NCI-H2227 (cell line): ENCODE measurements around the gene ANKRD63.

Experiments
- DNase-seq: peaks from one replicate; lab custom pipeline; 2025; ENCODE audit not compliant: unreplicated experiment; lab: John Stamatoyannopoulos, UW

Gene ANKRD63

GRCh38 chr15:40313531-40314398 lies 30.9 kb upstream of the ANKRD63 start:
- DNase-seq = peak; percentile 76

GRCh38 chr15:40312370-40313158 lies 29.7 kb upstream of the ANKRD63 start:
- DNase-seq = no peak

DNA sequence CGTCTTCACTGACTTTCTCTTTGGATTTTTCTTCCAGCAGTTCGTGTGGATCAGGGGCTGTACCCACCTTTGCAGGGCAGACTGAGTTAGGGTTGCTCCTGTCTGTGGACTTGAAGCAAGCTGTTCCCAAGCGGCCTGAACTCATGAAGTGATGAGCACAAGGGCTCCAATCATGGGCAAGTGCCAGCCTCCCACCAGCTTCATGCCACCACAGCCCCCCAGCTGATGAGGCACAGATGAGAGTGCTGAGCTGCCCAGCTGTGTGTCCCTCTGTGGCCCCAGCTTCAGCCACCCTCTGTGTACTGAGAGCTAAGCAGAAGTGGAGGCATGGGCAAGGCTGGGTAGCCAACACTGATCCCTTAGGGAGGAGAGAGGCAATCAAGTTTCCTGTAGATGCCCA lies 28.1 kb upstream of the ANKRD63 start:
- DNase-seq = no peak

- peak; percentile 37 for DNase-seq
Observed at GRCh38 chr15:40310001-40310959, 27.4 kb upstream of the ANKRD63 start.

DNA sequence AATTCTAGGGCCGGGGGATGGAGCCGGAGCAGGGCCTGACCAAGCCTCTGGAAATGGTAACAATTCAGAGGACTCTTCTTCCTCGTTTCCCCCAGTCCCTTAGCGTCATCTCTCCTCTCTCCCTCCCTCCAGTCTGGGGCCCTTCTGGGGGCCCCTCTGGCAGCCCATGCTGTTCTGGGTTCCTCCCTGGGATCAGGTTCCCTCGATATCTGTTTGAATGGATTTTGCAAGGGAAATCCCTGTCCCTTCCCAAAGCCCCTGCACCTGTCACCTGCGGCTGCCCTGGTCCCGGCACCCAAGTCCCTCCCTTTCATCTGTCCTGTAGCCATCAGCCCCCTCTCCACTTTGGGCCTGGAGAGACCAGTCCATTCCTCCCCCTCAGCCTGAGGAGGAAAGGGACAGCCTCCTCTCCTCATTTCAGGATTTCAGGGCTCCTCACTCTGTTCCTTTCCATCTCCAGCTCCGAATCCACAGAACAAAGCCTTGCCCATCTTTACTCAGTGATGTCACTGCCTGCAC lies 26.5 kb upstream of the ANKRD63 start:
- no peak for DNase-seq

DNA sequence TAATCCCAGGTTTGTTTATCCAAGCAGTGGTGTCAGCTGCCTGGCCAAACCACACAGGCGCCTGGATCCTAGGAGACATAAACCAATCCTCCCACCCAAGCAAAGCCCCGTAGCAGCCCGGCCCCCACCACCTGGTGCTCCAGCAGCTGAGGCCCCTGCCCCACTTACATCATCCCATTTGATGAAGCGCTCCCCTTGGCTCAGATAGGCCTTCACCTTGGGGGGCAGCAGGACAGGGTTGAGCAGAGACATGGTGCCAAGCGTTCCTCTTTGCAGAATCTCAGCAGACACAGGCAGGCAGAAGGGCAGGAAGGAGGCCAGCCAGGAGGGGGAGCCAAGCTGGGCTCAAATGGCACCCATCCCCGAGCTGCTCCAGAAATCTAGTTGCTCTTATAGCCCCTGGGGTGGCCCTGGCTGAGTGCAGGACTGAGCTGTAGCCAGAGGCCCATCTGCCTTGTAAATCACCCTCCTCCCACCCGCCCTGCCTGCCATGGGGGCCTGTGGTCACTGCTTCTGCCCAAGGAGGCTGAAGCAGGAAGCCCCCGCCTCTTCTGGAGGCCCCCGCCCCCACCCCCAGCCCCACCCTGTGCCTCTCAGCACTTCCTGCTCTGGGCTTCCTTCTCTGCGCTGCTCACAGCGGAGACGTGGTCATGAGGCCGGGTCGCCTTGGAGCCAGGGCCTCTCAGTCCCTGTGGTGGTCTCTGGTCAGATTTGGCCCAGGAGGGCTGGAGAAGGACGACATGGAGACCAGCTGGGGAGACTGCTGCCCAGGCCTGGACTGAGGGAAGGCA lies 24.8 kb upstream of the ANKRD63 start, which contains the start of gene PLCB2:
PLCB2 (minus strand) TSS at position 515 of the 791 bp plus-strand sequence; CDS start at position 252, 263 bp downstream.
- no peak for DNase-seq

GRCh38 chr15:40306908-40307307 lies 24.0 kb upstream of the ANKRD63 start:
- no peak for DNase-seq

DNA sequence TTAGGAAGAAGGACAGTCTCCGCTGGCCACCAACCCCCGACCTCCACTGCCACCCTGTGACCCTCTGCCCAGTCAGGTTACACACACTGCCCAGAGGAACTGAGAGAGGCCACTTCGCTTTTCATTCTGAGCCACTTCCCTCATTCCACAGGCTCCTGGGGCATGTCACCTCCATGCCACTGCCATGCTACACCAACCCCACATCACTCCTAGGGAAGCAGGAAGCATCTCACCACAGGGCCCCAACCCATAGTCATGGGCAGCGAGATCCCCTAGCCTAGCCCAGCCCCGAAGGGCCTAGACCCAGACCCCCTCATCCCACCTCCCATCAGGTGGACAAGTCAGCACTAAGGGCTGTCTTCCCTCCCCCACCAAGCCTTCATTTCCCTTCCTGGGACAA lies 23.5 kb upstream of the ANKRD63 start:
- no peak for DNase-seq

GRCh38 chr15:40305281-40305680 lies 22.4 kb upstream of the ANKRD63 start:
- no peak for DNase-seq

DNA sequence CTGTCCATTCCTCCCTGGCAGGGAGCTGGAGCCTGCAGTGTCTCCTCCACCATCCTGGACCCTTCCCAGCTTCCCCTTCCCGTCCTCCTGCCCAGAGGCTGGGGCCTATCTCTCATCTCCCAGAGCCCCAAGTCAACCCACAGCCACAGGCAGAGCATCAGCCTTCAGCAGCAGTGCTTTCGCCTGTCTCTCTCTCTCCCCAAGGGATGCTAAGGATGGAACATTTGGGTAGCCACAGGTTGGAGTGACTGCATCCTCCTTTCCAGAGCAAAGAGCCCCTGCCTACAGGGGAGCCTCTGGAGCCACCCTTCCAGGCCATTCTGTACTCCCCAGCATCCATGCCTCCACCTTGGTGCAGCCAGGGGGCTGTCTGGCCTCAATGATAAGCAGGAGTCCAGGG lies 20.7 kb upstream of the ANKRD63 start:
- no peak for DNase-seq

- no peak for DNase-seq
Observed at GRCh38 chr15:40302981-40303380, 20.1 kb upstream of the ANKRD63 start.

DNA sequence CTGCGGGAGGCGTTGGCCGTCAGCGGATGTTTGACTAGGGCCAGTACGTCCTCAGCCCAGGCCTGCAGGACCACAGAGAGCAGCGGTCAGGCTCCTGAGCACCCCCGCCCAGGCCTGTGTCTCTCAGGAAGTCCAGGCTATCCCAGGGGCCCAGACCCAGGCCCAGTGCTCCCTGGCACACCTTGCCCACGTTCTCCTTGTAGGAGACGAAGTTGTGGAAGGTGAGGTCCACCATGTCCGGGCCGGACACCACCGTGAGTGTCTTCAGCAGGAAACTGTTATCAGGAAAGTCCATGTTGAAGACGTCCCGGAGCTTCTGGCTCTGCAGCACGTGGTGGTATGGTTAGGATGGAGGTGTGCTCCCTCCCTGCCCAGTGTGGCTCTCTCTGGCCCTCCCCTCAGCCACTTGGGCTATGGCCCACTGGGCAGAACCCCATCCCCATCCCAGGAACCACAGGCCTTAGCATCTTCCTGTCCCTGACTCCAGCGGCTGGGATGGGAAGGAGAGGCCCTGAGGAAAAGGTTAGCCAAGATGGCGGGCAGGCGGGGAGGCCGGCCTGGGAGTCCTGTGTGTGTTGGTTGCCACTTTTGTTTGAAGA lies 19.5 kb upstream of the ANKRD63 start:
- DNase-seq = no peak

- no peak for DNase-seq
Observed at GRCh38 chr15:40301467-40302179, 18.8 kb upstream of the ANKRD63 start.

GRCh38 chr15:40300771-40301170 lies 17.9 kb upstream of the ANKRD63 start:
- DNase-seq = no peak

- DNase-seq = no peak
Observed at GRCh38 chr15:40300367-40300766, 17.5 kb upstream of the ANKRD63 start.

DNA sequence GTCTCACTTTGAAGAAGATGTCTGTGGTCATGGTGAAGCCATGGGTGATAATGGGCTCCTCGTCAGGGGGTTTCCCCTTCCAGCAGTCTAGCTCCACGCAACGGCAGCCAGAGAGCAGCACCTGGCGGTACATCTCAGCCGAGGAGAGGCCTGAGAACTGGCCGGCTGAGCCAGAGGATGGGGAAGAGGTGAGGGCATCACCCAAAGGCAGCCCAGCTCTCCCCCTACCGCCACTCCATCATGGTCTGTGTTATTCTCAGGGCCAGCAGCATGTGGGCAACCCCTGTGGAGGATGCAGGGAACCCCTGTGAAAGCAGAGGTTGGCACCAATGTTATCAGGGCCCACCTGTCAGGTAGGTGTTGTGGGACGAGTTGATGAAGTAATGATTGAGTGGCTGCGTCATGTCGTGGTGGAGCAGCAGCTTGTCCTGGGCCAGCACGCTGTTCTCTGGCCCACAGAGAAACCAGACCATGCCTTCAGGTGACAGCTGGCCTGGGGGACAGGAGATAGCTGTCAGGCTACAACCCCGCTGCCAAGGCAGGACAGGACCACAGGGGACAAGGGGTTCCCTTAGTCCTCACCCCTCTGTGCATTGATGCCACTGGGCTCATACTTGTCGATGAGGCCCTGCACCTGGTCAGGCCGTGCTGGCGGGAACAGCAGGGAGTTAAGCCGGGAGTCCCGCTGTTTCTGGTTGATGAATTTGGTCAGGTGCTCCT lies 15.5 kb upstream of the ANKRD63 start:
- DNase-seq = no peak

DNA sequence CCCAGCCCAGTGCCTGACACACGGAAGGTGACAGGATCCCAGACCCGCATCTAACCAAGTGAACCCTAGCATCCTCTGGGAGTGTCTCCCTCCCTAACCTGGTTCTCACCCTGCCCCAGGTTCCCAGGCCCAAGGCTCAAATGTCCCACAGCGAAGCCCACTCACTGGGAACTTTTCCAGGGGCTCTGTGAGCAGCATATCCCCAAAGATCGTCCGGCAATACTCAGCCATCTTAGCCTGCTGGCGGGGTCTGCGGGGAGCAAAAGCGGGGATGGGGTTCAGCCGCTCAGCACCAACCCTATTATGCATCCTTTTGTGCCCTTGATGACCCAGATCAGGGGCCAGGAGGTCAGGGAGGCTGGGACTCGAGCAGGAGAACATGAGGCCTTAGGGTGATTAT lies 14.5 kb upstream of the ANKRD63 start:
- no peak for DNase-seq

DNA sequence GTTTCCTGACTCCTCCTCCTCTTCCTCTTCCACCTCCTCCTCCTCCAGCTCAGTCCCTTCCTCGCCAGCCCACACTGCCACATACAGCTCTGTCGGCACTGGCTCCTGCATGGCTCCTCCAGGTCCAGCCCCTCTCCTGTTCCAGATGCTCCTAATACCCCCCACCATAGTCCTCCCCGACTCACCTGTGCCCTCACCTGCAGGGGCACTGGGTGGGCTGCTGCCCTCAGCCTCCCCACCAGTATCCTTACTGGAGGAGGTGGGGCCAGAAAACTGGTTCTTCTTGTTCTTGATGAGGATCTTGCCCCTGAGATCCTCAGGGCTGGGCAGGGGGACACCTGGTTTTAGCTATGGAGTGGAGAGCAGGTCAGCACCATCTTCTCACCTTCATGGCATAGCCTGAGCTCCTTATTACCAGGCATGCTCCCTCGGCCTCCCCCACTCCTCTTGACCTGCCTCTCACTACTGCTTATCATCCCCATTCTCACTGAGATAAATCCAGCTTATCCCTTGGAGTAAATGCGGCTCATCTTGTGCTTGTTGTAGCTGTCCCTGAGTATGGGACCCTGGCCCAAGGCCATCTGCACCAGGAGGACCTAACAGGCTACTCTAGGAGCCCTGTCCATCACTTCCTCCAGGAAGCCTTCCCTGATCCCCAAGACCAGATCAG lies 13.8 kb upstream of the ANKRD63 start:
- no peak for DNase-seq
